Measurements from ENCODE around the gene ABCA10.
"Not testable (repeated sequence)": the region's sequence is repeated elsewhere in the genome, so short reads cannot be mapped to it uniquely, and the experiment has no call there.

ABCA10 gene, protein sequence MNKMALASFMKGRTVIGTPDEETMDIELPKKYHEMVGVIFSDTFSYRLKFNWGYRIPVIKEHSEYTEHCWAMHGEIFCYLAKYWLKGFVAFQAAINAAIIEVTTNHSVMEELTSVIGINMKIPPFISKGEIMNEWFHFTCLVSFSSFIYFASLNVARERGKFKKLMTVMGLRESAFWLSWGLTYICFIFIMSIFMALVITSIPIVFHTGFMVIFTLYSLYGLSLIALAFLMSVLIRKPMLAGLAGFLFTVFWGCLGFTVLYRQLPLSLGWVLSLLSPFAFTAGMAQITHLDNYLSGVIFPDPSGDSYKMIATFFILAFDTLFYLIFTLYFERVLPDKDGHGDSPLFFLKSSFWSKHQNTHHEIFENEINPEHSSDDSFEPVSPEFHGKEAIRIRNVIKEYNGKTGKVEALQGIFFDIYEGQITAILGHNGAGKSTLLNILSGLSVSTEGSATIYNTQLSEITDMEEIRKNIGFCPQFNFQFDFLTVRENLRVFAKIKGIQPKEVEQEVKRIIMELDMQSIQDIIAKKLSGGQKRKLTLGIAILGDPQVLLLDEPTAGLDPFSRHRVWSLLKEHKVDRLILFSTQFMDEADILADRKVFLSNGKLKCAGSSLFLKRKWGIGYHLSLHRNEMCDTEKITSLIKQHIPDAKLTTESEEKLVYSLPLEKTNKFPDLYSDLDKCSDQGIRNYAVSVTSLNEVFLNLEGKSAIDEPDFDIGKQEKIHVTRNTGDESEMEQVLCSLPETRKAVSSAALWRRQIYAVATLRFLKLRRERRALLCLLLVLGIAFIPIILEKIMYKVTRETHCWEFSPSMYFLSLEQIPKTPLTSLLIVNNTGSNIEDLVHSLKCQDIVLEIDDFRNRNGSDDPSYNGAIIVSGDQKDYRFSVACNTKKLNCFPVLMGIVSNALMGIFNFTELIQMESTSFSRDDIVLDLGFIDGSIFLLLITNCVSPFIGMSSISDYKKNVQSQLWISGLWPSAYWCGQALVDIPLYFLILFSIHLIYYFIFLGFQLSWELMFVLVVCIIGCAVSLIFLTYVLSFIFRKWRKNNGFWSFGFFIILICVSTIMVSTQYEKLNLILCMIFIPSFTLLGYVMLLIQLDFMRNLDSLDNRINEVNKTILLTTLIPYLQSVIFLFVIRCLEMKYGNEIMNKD (N-terminal part only)

DNA sequence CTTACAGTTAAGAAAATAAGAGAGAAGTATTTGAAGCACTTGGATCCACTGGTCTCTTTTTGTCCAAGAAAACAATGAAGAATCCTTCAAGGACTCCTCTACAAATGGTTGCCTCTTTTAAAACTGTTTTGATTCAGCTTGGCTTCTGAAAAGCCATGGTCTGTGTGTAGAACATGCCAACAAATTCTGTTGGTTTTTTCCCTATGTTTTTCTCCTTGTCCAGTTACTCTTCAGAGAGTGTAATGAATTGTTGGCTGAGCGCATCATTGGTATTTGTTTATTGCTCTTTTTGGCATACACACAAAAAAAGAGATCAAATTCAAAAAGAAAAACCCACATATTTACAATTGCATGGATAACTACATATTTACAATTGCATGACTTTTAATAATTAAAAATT lies at the start of gene ABCA10:
ABCA10 (minus strand) TSS at position 249 of the 400 bp plus-strand sequence. CDS start 3,466 bp downstream, outside the sequence.
- no peak for ATAC-seq

DNA sequence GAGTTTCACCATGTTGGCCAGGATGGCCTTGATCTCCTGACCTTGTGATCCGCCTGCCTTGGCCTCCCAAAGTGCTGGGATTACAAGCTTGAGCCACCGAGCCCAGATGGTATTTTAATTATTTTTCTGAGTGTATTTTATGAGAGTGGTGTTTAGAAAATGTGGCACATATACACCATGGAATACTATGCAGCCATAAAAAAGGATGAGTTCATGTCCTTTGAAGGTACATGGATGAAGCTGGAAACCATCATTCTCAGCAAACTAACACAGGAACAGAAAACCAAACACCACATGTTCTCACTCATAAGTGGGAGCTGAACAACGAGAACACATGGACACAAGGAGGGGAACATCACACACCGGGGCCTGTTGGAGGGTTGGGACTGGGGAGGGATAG lies 47.7 kb upstream of the ABCA10 start:
- not testable (repeated sequence) for ATAC-seq

DNA sequence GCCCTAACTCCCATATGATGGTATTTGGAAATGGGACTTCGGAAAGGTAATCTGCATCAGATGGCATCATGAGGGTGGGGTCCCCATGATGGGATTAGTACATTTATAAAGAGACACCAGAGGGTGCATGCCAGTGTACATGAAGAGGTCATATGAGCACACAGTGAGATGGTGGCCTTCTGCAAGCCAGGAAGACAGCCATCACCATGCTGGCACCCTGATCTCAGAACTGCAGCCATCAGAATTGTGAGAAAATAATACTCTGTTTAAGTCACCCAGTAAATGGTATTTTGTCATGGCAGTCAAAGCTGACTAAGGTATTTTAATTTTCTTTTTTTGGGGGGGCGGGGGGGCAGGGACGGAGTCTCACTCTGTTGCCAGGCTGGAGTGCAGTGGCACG lies 47.1 kb upstream of the ABCA10 start:
- ATAC-seq = no peak

DNA sequence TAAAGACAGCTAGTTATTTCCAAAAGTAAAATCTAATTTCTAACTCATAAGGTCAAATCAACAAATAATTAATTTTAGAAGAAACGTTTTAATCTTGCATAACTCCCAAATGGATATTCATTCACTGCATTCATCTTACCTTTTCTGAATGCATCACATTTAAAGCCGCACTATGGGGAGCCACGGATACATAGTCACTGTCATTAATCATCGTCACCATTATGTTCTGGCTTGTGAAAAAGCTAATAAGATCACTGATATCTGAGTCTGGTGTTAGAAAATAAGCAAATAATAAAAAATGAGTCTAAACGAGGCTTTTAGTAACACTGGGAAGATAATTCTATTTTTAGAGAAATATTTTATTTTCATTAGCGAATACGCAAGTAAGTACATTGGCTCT lies 42.4 kb upstream of the ABCA10 start:
- no peak for ATAC-seq

DNA sequence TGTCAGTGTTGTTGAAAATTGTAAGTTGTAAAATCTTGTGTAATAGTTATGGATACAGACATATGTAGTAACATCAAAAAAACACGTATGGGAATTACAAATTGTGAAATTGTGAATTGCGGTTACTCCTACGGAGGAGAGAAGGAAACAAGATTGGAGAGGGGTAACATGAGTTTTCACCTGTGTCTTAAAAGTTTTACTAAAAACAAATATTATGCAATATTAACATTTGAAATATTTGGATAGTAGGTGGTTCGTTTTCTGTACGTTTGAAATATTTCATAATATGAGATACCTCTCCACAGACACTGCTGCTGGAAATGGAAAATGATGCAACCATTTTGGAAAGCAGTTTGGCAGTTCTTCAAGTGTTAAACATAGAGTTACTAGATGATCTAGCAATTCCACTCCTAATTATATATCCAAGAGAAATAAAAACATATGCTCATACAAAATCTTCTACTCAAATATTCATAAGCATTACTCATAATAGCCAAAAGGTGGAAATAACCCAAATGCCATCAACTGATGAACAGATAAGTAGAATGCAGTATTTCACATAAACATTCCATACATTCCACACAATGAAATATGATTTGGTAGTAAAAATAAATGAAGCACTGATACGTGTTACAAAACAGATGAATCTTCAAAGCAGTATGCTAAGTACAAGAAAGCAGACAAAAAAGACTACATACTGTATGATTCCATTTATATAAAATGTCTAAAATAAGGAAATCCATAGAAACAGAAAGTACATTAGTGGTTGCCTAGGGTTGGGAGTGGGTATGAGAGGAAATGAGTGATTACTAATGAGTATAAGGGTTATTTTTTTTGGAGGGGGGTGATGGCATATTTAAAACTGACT lies 40.7 kb upstream of the ABCA10 start:
- no peak for ATAC-seq

DNA sequence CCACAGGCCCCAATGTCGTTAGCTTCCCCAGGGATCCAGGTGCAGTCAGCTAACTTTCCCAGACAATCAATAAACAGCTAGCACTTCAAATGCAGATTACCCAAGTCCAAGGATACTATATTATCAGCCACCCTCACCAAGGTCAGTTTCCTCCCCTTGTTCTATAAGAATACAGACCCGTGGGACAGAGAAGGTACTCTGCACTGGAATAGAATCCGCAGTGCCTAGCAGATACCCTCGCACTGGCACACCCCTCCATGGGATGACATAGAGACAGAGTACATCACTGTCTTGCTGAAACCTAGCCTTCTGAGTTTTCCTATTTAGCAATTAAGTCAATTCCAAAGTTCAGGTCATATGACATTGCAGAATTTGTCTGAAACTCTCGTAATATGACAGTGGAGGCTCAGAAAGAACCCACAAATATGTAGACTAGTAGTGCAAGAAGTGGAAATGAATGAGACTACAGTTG lies 40.0 kb upstream of the ABCA10 start:
- ATAC-seq = no peak

DNA sequence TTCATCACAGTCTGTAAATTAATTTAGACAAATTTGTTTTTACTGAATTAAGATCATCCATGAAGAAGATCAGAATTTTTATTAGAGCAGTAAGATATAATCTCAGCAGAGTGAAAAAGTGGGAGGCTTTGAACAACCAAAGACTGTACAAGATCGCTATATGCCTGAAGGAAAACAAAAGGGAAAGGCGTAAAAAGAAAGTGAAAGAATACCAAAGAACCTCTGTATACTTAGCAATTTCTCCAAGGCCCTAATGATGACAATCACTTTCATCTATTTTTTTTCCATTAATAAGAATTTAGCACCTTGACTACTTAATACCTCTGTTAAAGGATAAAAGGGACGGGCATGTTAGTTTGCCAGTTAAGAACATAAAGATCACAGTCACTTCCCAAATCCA lies 38.6 kb upstream of the ABCA10 start:
- no peak for ATAC-seq

DNA sequence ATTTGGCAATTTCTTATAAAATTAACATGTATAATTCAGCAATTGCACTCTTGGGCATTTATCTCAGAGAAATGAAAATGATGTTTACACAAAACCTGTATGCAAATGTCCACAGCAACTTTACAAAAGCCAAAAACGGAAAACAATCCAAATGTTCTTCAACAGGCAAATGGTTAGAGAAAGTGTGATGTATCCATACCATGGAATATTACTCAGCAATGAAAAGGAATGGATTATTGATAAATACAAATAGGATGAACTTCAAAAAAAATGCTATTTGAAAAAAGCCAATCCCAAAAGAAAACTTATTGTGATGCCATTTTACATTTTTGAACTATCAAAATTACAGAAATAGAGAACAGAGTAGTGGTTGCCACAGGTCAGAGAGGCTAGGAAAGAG lies 37.2 kb upstream of the ABCA10 start:
- no peak for ATAC-seq

DNA sequence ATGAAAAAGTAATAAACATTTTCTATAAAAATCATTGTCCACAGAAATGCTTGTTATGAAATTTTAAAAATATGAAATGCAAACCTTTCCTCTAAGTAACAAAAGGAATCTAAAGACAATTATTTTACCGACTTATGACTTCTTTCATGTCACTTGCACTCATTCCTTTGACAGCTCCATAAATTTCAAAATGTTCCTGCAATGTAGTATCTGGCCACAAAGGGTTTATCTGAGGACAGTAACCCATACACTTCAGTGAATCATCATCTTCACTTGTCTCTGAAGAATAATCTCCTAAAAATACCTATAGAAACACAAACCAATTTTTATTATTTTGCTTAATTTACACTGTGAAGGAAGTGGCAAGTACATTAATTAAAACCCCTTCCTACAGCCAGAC lies 25.6 kb upstream of the ABCA10 start:
- no peak for ATAC-seq

DNA sequence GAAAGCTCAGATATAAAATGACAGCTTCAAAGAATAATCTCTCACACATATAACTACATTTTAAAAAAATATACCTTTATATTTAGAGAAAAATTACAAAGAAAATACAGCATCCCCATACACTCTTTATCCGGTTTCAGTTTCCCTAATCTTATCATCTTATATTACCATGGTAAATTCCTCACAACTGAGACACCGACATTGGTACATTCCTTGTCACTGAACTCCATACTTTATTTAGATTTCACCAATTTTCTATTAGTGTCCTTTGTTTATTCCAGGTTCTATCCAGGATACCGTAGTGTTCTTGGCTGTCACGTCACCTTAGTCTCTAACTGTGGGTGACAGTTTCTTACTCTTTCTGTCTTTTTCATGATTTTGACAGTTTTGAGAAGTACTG lies 22.0 kb upstream of the ABCA10 start:
- ATAC-seq = no peak

DNA sequence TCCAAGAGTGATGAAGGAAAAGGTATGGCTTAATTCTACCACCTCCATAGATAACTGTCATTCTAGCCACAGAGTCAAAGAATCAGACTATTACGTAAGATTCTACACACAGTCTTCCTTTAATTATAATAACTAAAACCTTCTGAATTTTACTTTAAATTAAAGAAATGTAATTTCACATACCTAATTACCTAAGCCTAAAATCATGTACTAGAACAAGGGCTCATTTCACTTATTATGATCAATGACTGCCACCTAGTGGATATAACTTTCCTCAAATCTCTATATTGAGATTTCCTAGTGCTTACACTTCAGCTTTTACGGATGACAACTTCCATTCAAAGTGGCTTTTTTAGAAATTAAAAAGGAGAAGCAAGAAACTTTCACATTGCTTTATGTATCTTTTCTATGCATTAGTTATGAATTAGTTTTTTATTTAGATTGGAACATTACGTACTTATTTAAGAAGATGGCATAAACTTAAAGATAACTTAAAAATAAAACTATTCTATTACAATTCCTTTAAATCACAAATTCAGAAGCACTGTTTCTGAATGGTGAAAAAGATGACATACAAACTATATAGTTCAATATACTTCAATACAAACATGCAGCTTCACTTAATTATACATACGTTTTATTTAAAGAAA lies 18.2 kb upstream of the ABCA10 start:
- no peak for ATAC-seq

DNA sequence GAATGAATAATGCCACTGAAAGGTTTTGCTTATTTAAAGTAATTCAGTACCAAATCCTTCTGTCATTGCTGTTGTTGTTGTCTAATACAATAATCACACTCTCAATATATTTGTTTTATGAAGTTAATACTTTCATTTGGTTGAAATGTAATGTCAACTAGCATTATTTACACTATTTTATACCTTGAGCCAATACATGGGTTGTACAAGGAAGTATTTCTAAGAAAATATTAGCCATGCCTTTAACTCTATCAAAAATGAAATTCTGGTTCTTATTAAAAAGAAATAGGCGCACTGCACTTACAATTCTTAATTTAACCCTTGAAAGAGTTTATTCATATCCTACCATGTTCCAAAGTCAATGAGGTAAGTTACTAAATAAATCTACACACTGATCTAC lies 17.6 kb upstream of the ABCA10 start:
- ATAC-seq = no peak

DNA sequence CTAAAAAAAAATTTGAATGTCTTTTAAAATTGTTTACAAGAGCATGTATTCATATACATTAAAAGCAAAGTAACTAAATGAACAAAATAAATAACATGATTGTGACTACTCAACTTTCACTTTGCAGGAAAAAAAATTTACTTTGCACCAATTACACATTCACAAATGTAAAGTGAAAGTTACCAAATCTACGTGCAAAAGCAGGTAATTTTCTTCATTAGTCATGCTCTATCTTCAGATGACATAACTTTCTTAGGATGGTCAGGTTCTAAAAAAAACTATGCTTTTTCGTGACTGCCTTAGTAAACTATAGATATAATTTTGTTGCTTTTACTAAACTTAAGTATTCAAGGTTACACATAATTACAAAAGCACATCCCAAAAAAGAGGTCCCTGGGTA lies 17.0 kb upstream of the ABCA10 start:
- no peak for ATAC-seq

DNA sequence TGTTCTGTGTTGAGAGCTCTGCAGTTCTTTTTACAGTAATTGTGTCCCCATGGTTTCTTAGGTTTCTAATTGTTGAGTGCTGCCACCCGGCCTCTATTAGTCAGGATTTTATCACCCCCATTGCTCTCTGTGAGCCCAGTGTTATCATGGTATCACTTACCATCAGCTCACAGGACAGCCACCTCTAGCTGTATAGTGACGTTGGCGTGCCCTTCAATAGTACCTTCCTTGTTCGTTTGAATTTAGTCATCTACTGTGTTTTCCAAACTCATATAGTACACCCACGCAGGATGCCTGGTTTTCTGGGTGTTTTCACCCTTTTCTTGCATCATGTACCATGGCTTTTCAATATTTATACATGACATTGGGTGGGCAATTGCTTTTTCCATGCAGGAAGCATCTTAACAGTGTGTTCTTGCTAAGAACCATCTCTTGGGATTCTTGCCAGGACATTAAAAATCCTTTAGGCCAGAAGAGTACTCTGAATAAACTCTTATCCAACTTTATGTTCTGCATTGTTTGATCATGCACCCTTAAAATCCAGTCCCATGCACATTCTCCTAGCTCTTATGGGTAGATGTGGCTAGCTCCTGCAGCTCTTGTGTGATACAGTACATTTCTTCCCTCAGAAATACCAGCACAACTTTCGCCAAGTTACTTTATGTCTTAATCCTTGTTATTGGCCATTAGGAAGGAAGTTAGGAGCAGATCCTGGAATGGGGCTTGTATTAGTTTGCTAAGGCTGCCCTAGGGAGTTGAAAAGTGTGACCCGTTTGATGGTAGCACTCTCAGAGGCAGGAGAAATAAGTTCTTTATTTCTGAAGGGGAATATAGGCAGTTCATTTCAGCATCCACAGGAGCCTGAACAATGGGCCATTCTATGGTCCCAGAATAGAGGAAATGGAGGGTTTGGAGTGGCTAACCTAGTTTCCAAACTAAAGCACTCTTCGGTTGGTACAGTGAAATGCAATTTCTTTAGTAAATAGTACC lies 11.3 kb upstream of the ABCA10 start:
- ATAC-seq = no peak

DNA sequence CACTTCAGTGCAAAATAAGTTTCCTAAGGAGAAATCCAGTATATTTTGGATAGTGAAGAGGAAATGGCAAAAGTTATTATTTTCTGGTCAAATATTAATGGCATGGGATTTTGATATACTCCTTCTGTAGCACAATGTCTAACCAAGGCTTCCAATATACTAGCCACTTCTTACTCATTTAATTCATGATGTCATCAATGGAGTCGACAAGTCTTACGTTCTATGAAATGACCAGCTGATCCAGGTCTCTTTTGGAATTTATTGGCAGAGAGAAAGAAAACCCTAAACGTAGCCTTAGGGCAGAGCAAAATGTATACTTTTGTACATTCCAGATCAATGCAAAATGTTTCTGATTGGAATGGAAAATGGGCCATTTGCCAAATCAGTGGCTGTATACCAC lies 8.3 kb upstream of the ABCA10 start:
- ATAC-seq = no peak

DNA sequence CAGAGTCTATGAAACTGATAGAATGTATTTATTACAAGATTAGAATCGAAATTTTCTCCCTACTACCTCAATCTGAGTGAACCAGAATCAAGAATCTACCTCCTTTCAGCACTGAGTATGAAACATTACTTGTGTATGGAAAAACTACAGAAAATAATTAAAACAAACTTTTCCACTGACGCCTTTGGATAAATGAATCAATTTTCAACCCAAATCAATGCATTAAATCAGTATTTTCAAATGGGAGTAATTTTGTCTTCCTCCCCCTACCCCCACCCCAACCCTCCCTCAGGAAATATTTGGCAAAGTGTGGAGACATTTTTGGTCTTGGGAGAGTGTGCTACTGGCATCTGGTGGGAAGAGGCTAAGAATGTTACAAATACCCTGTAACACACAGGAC lies 7.8 kb upstream of the ABCA10 start:
- ATAC-seq = no peak

DNA sequence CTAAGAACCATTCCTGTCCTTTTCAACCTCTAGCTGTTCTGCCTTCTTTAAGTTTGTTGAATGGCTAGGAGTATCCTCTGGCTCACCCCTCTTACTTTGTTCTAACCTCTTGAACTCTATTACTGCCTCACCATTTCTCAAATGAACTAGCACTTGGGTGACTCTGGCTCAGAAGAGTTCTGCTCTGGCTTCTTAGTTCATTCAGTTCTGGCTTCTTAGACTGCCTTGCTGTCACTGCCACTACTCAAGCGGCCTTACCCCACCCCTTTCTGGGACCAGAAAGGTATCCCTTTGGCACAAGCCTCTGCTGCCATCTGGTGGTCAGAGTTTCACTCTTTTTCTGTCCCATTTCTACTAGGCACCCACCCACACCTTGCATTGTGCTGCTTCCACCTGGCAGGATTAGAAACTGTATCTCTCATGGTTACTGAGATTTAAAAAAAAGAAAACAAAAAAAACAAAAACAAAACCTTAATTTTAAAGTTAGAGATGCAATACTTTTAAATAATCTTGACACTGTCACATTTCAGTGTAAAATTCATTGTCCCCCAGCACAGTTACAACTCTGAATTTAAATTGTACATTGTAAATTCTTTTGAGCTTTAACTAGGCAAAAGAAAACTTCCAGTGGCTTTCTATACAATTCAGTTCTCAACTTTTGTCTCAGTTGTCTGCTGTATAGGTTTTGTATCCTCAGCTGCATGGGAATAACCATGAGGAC lies 6.9 kb upstream of the ABCA10 start:
- ATAC-seq = peak; percentile 51 to 72

DNA sequence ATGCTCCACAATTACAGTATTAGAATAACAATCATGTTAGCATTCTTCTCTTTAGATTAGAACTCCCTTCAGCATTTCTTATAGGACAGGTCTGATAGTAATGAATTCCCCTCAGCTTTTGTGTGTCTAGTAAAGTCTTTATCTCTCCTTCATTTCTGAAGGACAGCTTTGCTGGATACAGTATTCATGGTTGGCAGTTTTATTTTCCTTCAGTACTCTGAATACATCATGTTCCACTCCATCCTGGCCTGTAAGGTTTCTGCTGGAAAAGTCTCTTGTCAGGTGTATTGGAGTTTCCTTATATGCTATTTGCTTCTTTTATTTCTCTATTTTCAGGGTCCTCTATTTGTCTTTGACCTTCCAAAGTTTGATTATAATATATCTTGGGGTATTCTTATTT lies 4.0 kb upstream of the ABCA10 start:
- no peak for ATAC-seq

DNA sequence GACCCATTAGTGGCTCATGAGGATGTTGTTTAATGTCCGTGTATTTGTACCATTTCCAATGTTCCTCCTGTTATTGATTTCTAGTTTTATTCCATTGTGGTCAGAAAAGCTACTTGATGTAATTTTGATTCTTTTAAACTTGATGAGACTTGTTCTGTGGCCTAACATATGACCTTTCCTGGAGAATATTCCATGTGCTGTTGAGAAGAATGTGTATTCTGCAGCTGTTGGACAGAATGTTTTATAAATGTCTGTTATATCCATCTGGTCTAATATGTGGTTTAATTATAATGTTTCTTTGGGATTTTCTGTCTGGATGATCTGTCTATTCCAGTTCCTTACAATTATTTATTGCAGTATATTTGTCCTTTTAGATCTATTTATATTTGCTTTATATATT lies 2.9 kb upstream of the ABCA10 start:
- no peak for ATAC-seq

DNA sequence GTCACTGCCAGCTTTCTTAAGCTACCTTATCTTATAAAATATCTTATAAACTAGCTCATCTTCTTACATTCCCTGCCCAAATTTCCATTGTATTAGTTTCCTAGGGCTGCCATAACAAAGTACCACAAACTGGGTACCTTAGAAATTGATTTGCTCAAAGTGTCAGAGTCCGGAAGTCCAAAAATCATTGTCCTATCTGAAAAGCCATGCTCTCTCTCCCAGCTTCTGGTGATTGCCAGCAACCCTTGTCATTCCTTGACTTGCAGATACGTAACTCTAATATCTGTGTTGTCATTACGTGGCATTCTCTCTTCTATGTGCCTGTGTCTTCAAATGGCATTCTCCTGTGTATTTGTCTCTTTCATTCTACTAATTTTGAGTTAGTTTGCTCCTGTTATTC lies 2.3 kb upstream of the ABCA10 start:
- no peak for ATAC-seq

All from activated CD4-positive, CD25-positive, alpha-beta regulatory T cell treated with anti-CD3 and anti-CD28 coated beads, Interleukin-2, amount 50 U/mL, for 24 hours (primary cell).